ENCODE results near the gene SOAT2.

DNA sequence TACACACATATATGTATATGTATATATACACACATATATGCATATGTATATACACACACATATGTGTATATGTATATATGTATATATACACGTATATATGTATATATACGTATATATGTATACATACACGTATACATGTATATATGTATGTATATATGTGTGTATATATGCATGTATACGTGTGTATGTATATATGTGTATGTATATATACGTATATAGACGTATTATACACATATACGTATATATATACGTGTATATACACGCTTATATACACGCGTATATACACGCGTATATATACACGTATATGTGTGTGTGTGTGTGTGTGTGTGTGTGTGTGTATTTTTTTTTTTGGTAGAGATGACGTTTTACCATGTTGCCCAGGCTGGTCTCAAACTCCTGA lies 44.4 kb downstream of the SOAT2 start:
- no peak for TF ChIP-seq CTCF (IDR thresholded peaks at IDR 0.05; ENCODE audit: low read depth, low read length)
- no peak for TF ChIP-seq POLR2A (IDR thresholded peaks at IDR 0.05; ENCODE audit: extremely low read depth, insufficient read length)
- no peak for TF ChIP-seq MYC (IDR thresholded peaks at IDR 0.05; ENCODE audit: low read depth, low read length)
